K562 (cell line): Measurements from ENCODE around the gene SOX18. TPM values are rescaled to one million over a fixed set of nuclear protein-coding genes. Genes with fewer than 3 reads are reported as not detected.

Experiments used
- C11orf30 ChIP-seq: fragments of 450-650 bp; IDR thresholded peaks from 2 replicates; pipeline ENCODE4 v1.6.1; 2016; ENCODE audit warnings: low read depth, mild to moderate bottlenecking
- HINFP ChIP-seq: fragments of 450-650 bp; conservative IDR thresholded peaks from 2 replicates; pipeline ENCODE4 v1.6.1; 2016; ENCODE audit warnings: missing genetic modification characterization, low read depth, mild to moderate bottlenecking, control low read depth, missing compliant biosample characterization
- IRF2 ChIP-seq: sonication (generic); formaldehyde crosslinking; IDR thresholded peaks from 2 replicates; pipeline ENCODE4 v1.8.1; 2022; ENCODE audit warnings: mild to moderate bottlenecking, missing genetic modification reagents
- IRF9 ChIP-seq: fragments of 450-650 bp; IDR thresholded peaks from 2 replicates; pipeline ENCODE4 v1.6.1; 2016; ENCODE audit warnings: missing biosample characterization, missing genetic modification characterization
- MAFK ChIP-seq: IDR thresholded peaks from 2 replicates; pipeline ENCODE4 v1.6.1; 2011; ENCODE audit warnings: low read length, improper control_type of control experiment
- MED1 ChIP-seq: sonication (generic); formaldehyde crosslinking; IDR thresholded peaks from 2 replicates; pipeline ENCODE4 v1.8.1; 2023; ENCODE audit warnings: missing genetic modification reagents, borderline replicate concordance
- NELFE ChIP-seq: IDR thresholded peaks from 2 replicates; pipeline ENCODE4 v1.6.1; 2011; ENCODE audit warnings: mild to moderate bottlenecking; ENCODE audit not compliant: insufficient read depth, insufficient read length
- NFE2 ChIP-seq: IDR thresholded peaks from 2 replicates; pipeline ENCODE4 v1.6.1; 2014; ENCODE audit warnings: antibody characterized with exemption, low read depth
- NR2C1 ChIP-seq, 2 experiments: fragments of 450-650 bp; IDR thresholded peaks; 2 replicates each; pipeline ENCODE4 v1.6.1; 2017; ENCODE audit warnings: mild to moderate bottlenecking in 2 of 2, antibody characterized with exemption in 1 of 2, inconsistent platforms in 1 of 2, missing compliant biosample characterization in 1 of 2, missing genetic modification characterization in 1 of 2
- RBFOX2 ChIP-seq: fragments of 200-400 bp; formaldehyde crosslinking; IDR thresholded peaks from 2 replicates; pipeline ENCODE4 v1.6.1; 2017; ENCODE audit warnings: low read depth, mild to moderate bottlenecking, low read length, moderate library complexity
- TCF15 ChIP-seq: fragments of 250-450 bp; sonication (Bioruptor Pico); IDR thresholded peaks from 2 replicates; pipeline ENCODE4 v1.8.0; 2022; ENCODE audit warnings: moderate library complexity, mild to moderate bottlenecking, inconsistent platforms
- TCF7L2 ChIP-seq: fragments of 150-350 bp; IDR thresholded peaks from 2 replicates; pipeline ENCODE4 v1.6.1; 2016; ENCODE audit warnings: low read depth, mild to moderate bottlenecking, low read length, moderate library complexity
- TEAD1 ChIP-seq, 2 experiments: fragments of 450-650 bp in 1 of 2; sonication (generic) in 1 of 2; formaldehyde crosslinking; IDR thresholded peaks; 2 replicates each; pipeline versions ENCODE4 v1.4.0 to v1.8.0; 2020 to 2022; ENCODE audit warnings: mild to moderate bottlenecking in 2 of 2, missing genetic modification reagents in 1 of 2
- ZBTB7A ChIP-seq: IDR thresholded peaks from 2 replicates; pipeline ENCODE4 v1.6.1; 2011; ENCODE audit warnings: low read depth, mild to moderate bottlenecking, low read length, moderate library complexity, borderline replicate concordance; ENCODE audit not compliant: control insufficient read depth
- ZBTB9 ChIP-seq: fragments of 450-650 bp; formaldehyde crosslinking; IDR thresholded peaks from 2 replicates; pipeline ENCODE4 v1.4.0; 2020; ENCODE audit warnings: mild to moderate bottlenecking, moderate library complexity
- ZNF316 ChIP-seq: fragments of 450-650 bp; IDR thresholded peaks from 2 replicates; pipeline ENCODE4 v1.6.1; 2016
- ZNF444 ChIP-seq: fragments of 250-450 bp; sonication (Bioruptor Pico); IDR thresholded peaks from 2 replicates; pipeline ENCODE4 v1.4.0; 2020; ENCODE audit warnings: mild to moderate bottlenecking, moderate library complexity
- ZNF592 ChIP-seq: fragments of 450-650 bp; IDR thresholded peaks from 2 replicates; pipeline ENCODE4 v1.6.1; 2017; ENCODE audit warnings: antibody characterized with exemption, mild to moderate bottlenecking
- polyA plus RNA-seq, 8 experiments: library from polyadenylated mRNA; depleted of rRNA in 4 of 8; stranded (reverse) in 5 of 8; unstranded in 3 of 8; fragments of >200 nt; fragmentation: Nextera tagmentation in 2 of 8; fragmentation: Illumina TruSeq in 1 of 8; extraction: Ambion mirVana in 2 of 8; extraction: Trizol in 1 of 8; gene quantifications; 2 replicates each; pipeline versions ENCODE4 v1.2.1 to v1.2.3, GENCODE V29; 2011 to 2014; ENCODE audit warnings: inconsistent platforms in 1 of 8, missing spikeins in 1 of 8
- total RNA-seq, 7 experiments: library from RNA; depleted of rRNA in 6 of 7; stranded (reverse); fragments of >200 nt in 6 of 7; fragmentation: Illumina TruSeq in 2 of 7; extraction: Trizol in 2 of 7; gene quantifications; 2 replicates each; pipeline versions ENCODE4 v1.2.1 to v1.2.3, GENCODE V29; 2011 to 2021; ENCODE audit warnings: low replicate concordance in 1 of 7

The SOX18 gene
- total and polyA plus RNA-seq, 9 of the 15 experiments (the other 6 are each of a cell fraction or from before 2014, with no cell fraction given), result 0.15 to 19.8 (median 0.33) TPM

GRCh38 chr20:64036346-64037198 is 12.9 kb downstream of the SOX18 start (continued):
- TF ChIP-seq TCF7L2 (no peak), ZNF444 (CRISPR knock-in tag) (no peak), NFE2 (peak; percentile 85), ZBTB7A (peak; percentile 67; the same call in 1 of the 2 replicates), MED1 (no peak), NELFE (no peak), RBFOX2 (peak; percentile 18; the same call in 1 of the 2 replicates), IRF2 (CRISPR knock-in tag) (no peak), HINFP (no peak), ZBTB9 (CRISPR knock-in tag) (0 out of 2 replicates have a peak, but pooled peaks have one; percentile 44), TEAD1 (CRISPR knock-in tag; IDR thresholded peaks at IDR 0.05) (no peak), C11orf30 (peak; percentile 83), TCF15 (CRISPR knock-in tag) (no peak), IRF9 (no peak), MAFK (peak; percentile 23; the same call in 1 of the 2 replicates), ZNF592 (peak; percentile 78), NR2C1 (IDR thresholded peaks at IDR 0.05) (peak; percentile 92), NR2C1 (tag; IDR thresholded peaks at IDR 0.05) (peak; percentile 90), ZNF316 (peak; percentile 84)
